OCI-LY7 (cell line): ENCODE data around the gene ZNF212.

Experiments used
- CTCF ChIP-seq: fragments of 200-600 bp; sonication (generic); conservative IDR thresholded peaks from 2 replicates; pipeline ENCODE4 v1.5.1; 2014; ENCODE audit warnings: mild to moderate bottlenecking, antibody characterized with exemption, low read length, moderate library complexity, mixed read lengths
- EZH2phosphoT487 ChIP-seq: fragments of 200-600 bp; sonication (generic); IDR thresholded peaks from 2 replicates; pipeline ENCODE4 v1.6.1; 2018; ENCODE audit warnings: low read depth, borderline replicate concordance, mild to moderate bottlenecking, mixed run types, antibody characterized with exemption, low read length, moderate library complexity, mixed read lengths

GRCh38 chr7:149223176-149223575 lies 16.3 kb upstream of the ZNF212 start:
- TF ChIP-seq EZH2phosphoT487 (no peak), CTCF (no peak)
